ENCODE data around the gene MATCAP1.

GRCh38 chr16:67208154-67208896, 24.6 kb upstream of the MATCAP1 start:
- TF ChIP-seq CTCF (IDR thresholded peaks at IDR 0.05) (no peak), POLR2A (IDR thresholded peaks at IDR 0.05) (no peak)
